Activated B cell treated with CpG ODN at 0.5 μM for 24 hours (primary cell): ENCODE measurements around the gene FARSA. TPM values are rescaled to one million over a fixed set of nuclear protein-coding genes. Genes with fewer than 3 reads are reported as not detected.

Source experiments
- ATAC-seq: fragments of 200-7000 bp; cut with Tn5 transposase; one replicate; pipeline ENCODE4 v1.10.0; 2021; ENCODE audit warnings: low read depth, mild to moderate bottlenecking, moderate library complexity
- CTCF ChIA-PET: fragments of 350-600 bp; sonication (Branson Sonifier 250); formaldehyde crosslinking; loops from one replicate; lab custom pipeline; 2021; ENCODE audit warnings: antibody characterized with exemption; lab: Charles Lee
- POLR2A ChIA-PET: fragments of 350-600 bp; sonication (Branson Sonifier 250); formaldehyde crosslinking; loops from one replicate; lab custom pipeline; 2021; ENCODE audit warnings: antibody characterized with exemption; lab: Charles Lee
- DNase-seq: peaks from one replicate; pipeline ENCODE4 v3.0.0; 2022
- H3K27ac Mint-ChIP-seq: one replicate; pipeline ENCODE4 v1.8.0; 2020; ENCODE audit warnings: mixed read lengths
- H3K27me3 Mint-ChIP-seq: one replicate; pipeline ENCODE4 v1.8.0; 2021; ENCODE audit warnings: mixed read lengths
- H3K36me3 Mint-ChIP-seq: one replicate; pipeline ENCODE4 v1.8.0; 2021; ENCODE audit warnings: low read depth, mixed read lengths
- H3K4me1 Mint-ChIP-seq: one replicate; pipeline ENCODE4 v1.8.0; 2021; ENCODE audit warnings: mixed read lengths
- H3K4me3 Mint-ChIP-seq: one replicate; pipeline ENCODE4 v1.8.0; 2020; ENCODE audit warnings: mild to moderate bottlenecking, mixed read lengths
- H3K9me3 Mint-ChIP-seq: one replicate; pipeline ENCODE4 v1.8.0; 2020; ENCODE audit warnings: mixed read lengths
- intact Hi-C: fragments of 100-400 bp; cut with micrococcal nuclease; formaldehyde crosslinking; loops from one replicate; pipeline ENCODE4 v1.15.1; 2024
- total RNA-seq: library from RNA; stranded (reverse); gene quantifications from 2 replicates; pipeline ENCODE4 v1.2.3, GENCODE V29; 2022
- TF ChIP-seq, protein P1 (sequence below): fragments of 200-600 bp; IDR thresholded peaks from one replicate; pipeline ENCODE4 v1.8.0; 2022; ENCODE audit warnings: antibody characterized with exemption, mild to moderate bottlenecking

Gene FARSA
- total RNA-seq, 1 donor from 2014 or later = 76.1 TPM

DNA sequence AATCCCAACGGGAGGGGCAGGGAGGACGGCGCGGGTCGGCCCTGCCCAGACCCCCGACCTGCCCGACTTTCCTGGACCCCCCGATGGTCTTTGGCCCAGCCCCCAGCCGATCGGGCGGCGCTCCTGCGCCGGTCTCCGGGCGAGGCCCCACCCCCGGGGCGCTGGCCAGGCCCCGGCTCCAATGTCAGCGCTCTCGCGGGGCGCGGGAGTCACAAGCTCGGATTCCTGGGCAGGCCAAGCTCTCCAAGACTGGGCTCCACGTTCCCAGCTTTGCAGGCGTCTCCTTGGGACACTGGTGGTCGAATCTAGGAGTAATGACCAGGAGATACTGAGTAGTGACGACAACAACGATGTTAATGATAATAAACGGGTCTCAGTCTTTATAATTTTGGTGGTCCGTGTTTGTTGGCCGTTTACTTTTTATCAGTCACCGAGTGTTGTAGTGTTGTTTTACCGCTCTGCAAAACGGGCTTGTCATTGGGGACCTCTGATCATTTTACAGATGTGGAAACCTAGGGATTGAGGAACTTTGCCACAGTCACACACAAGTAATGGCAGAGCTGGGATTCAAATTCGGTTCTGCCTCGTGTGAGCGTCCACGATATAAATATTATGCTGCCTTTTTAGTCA is 12.7 kb upstream of the FARSA start:
- peaks cover 52% of the 10 kb centered on the region for H3K4me1 Mint-ChIP-seq
- peaks cover 89% of the 10 kb centered on the region for H3K36me3 Mint-ChIP-seq
- ChIA-PET POLR2A (interaction anchor here (0.7 to 3.7 kb wide), 5 partner anchors 9 to 148 kb away, joined by 3 to 24 read pairs (median 5); partner anchors contain the start of genes CALR, FARSA, GADD45GIP1 and GCDH), CTCF (interaction anchor here (1.5 kb wide), 1 partner anchor 19 kb away, joined by 4 read pairs; no protein-coding TSS in a partner anchor)
- H3K27ac Mint-ChIP-seq = peak overlapping the region; percentile 82
- intact Hi-C loops = no loop called here
- peak overlapping the region; percentile 86 for H3K4me3 Mint-ChIP-seq
- no peaks in the 10 kb centered on the region for H3K27me3 Mint-ChIP-seq
- TF ChIP-seq, protein P1, sequence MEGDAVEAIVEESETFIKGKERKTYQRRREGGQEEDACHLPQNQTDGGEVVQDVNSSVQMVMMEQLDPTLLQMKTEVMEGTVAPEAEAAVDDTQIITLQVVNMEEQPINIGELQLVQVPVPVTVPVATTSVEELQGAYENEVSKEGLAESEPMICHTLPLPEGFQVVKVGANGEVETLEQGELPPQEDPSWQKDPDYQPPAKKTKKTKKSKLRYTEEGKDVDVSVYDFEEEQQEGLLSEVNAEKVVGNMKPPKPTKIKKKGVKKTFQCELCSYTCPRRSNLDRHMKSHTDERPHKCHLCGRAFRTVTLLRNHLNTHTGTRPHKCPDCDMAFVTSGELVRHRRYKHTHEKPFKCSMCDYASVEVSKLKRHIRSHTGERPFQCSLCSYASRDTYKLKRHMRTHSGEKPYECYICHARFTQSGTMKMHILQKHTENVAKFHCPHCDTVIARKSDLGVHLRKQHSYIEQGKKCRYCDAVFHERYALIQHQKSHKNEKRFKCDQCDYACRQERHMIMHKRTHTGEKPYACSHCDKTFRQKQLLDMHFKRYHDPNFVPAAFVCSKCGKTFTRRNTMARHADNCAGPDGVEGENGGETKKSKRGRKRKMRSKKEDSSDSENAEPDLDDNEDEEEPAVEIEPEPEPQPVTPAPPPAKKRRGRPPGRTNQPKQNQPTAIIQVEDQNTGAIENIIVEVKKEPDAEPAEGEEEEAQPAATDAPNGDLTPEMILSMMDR = no peak
- ATAC-seq (peak; percentile 59), DNase-seq (peak; percentile 58)
- H3K9me3 Mint-ChIP-seq = no peaks in the 10 kb centered on the region

DNA sequence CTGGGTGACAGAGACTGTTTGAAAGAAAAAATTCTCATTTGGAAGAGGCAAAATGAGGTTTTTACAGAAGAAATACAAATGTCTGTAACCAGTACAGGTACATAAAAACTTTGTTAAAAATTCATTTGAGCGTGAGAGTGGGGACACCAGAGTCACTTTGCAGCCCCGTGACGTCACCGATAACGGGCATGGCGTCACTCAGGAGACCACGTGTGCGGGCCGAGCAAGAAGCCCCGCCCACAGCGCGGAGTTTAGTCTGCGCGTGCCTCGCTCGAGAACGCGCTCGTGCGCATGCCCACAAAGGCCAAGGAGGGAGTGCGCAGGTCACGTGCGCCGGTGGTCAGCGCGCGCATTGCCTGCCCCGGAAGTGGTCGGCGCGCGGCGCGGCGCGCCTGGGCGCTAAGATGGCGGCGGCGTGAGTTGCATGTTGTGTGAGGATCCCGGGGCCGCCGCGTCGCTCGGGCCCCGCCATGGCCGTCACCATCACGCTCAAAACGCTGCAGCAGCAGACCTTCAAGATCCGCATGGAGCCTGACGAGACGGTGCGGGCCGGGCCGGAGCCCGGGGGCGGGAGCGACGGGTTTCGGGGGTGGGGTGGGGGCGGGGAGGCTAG is 12.1 kb upstream of the FARSA start, which contains the start of gene RAD23A:
RAD23A (plus strand) TSS at position 384 of the 613 bp plus-strand sequence; CDS start at position 471, 87 bp downstream.
- H3K4me3 Mint-ChIP-seq = peak within 1 kb of the TSS; percentile 93
- peak; percentile 80 for ATAC-seq
- peak within 1 kb of the TSS; percentile 92 for H3K27ac Mint-ChIP-seq
- peaks cover 89% of the 10 kb centered on the region for H3K36me3 Mint-ChIP-seq
- peaks cover 56% of the 10 kb centered on the region for H3K4me1 Mint-ChIP-seq
- intact Hi-C loops = loop anchor here (1.0 kb wide), 2 partner anchors 12 kb away; partner anchors contain the start of genes FARSA and GADD45GIP1
- peak; percentile 99 for DNase-seq
- TF ChIP-seq, protein P1 = no peak
- CTCF ChIA-PET = interaction anchor here (1.5 kb wide), 1 partner anchor 20 kb away, joined by 4 read pairs; no protein-coding TSS in a partner anchor
- H3K27me3 Mint-ChIP-seq = no peaks in the 10 kb centered on the region
- no peaks in the 10 kb centered on the region for H3K9me3 Mint-ChIP-seq
- POLR2A ChIA-PET = interaction anchor here (0.9 to 3.7 kb wide), 4 partner anchors 8 to 159 kb away, joined by 3 to 24 read pairs (median 14); partner anchors contain the start of genes CALR, FARSA and GADD45GIP1

DNA sequence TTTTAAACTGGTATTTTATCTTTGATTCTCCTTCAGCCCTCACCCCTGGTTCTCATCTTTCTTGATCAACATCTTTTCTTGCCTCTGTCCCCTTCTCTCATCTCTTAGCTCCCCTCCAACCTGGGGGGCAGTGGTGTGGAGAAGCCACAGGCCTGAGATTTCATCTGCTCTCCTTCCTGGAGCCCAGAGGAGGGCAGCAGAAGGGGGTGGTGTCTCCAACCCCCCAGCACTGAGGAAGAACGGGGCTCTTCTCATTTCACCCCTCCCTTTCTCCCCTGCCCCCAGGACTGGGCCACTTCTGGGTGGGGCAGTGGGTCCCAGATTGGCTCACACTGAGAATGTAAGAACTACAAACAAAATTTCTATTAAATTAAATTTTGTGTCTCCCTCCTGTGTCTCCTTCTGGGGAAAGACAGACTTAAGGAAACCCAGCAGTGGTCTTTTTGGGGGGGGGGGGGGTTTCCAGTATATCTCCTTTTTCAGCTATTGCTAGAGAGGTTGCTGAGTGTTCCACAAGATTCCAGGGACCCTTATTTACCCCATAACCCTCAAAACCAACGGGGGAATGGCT is 10.7 kb upstream of the FARSA start:
- TF ChIP-seq, protein P1 = no peak
- peaks cover 90% of the 10 kb centered on the region for H3K36me3 Mint-ChIP-seq
- peak overlapping the region; percentile 92 for H3K27ac Mint-ChIP-seq
- ChIA-PET POLR2A (interaction anchor here (0.6 to 3.7 kb wide), 7 partner anchors 9 to 211 kb away, joined by 3 to 24 read pairs (median 7); partner anchors contain the start of genes FARSA, GCDH and RNASEH2A), CTCF (no interaction called here)
- no peaks in the 10 kb centered on the region for H3K27me3 Mint-ChIP-seq
- DNase-seq (no peak), ATAC-seq (no peak)
- intact Hi-C loops = no loop called here
- H3K4me3 Mint-ChIP-seq = peak overlapping the region; percentile 32
- H3K9me3 Mint-ChIP-seq = no peaks in the 10 kb centered on the region
- peaks cover 70% of the 10 kb centered on the region for H3K4me1 Mint-ChIP-seq

DNA sequence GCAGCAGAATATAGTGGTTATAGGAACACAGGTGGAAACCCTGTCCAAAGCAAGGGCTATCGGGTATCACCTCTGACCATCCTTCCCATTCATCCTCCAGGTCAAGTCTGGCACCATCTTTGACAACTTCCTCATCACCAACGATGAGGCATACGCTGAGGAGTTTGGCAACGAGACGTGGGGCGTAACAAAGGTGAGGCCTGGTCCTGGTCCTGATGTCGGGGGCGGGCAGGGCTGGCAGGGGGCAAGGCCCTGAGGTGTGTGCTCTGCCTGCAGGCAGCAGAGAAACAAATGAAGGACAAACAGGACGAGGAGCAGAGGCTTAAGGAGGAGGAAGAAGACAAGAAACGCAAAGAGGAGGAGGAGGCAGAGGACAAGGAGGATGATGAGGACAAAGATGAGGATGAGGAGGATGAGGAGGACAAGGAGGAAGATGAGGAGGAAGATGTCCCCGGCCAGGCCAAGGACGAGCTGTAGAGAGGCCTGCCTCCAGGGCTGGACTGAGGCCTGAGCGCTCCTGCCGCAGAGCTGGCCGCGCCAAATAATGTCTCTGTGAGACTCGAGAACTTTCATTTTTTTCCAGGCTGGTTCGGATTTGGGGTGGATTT is 10.0 kb upstream of the FARSA start:
- ChIA-PET CTCF (no interaction called here), POLR2A (interaction anchor here (0.6 to 3.7 kb wide), 8 partner anchors 10 to 212 kb away, joined by 3 to 24 read pairs (median 7); partner anchors contain the start of genes FARSA, GCDH and RNASEH2A)
- H3K27me3 Mint-ChIP-seq = no peaks in the 10 kb centered on the region
- TF ChIP-seq, protein P1 = no peak
- ATAC-seq = no peak
- H3K27ac Mint-ChIP-seq = peak overlapping the region; percentile 30
- peaks cover 75% of the 10 kb centered on the region for H3K4me1 Mint-ChIP-seq
- no peak for DNase-seq
- no peaks in the 10 kb centered on the region for H3K9me3 Mint-ChIP-seq
- intact Hi-C loops = no loop called here
- no peak overlapping the region for H3K4me3 Mint-ChIP-seq
- H3K36me3 Mint-ChIP-seq = peaks cover 90% of the 10 kb centered on the region
